Type B pancreatic cell (in vitro differentiated cells): ENCODE results near the gene TRAPPC6A. TPM values are rescaled to one million over a fixed set of nuclear protein-coding genes. Genes with fewer than 3 reads are reported as not detected.

ENCODE experiments used
- DNase-seq: peaks from one replicate; pipeline ENCODE4 v3.0.0; 2021; ENCODE audit warnings: mixed read lengths; ENCODE audit not compliant: unreplicated experiment; ENCODE audit errors: extremely low spot score
- H3K27ac Mint-ChIP-seq: 2 replicates; pipeline ENCODE4 v1.8.0; 2021; ENCODE audit warnings: mild to moderate bottlenecking, mixed read lengths
- H3K27me3 Mint-ChIP-seq: 2 replicates; pipeline ENCODE4 v1.8.0; 2021; ENCODE audit warnings: mixed read lengths
- H3K36me3 Mint-ChIP-seq: 2 replicates; pipeline ENCODE4 v1.8.0; 2021; ENCODE audit warnings: mixed read lengths
- H3K4me1 Mint-ChIP-seq: one replicate; pipeline ENCODE4 v1.8.0; 2021; ENCODE audit warnings: mixed read lengths; ENCODE audit not compliant: unreplicated experiment
- H3K4me3 Mint-ChIP-seq: 2 replicates; pipeline ENCODE4 v1.8.0; 2021; ENCODE audit warnings: mild to moderate bottlenecking, mixed read lengths
- H3K9me3 Mint-ChIP-seq: 2 replicates; pipeline ENCODE4 v1.8.0; 2021; ENCODE audit warnings: mixed read lengths
- CTCF ChIP-seq: fragments of 200-600 bp; sonication (generic); conservative IDR thresholded peaks from 2 replicates; pipeline ENCODE4 v1.5.0; 2021; ENCODE audit warnings: antibody characterized with exemption, mild to moderate bottlenecking
- total RNA-seq: library from RNA; stranded (reverse); gene quantifications from 2 replicates; pipeline ENCODE4 v1.2.1, GENCODE V29; 2021; ENCODE audit warnings: low replicate concordance

The TRAPPC6A gene
- total RNA-seq, 1 donor from 2014 or later = 36.7 TPM

GRCh38 chr19:45151821-45152503, 26.1 kb downstream of the TRAPPC6A start:
- no peak overlapping the region for H3K4me3 Mint-ChIP-seq
- H3K36me3 Mint-ChIP-seq = no peaks in the 10 kb centered on the region
- no peaks in the 10 kb centered on the region for H3K9me3 Mint-ChIP-seq
- no peak for TF ChIP-seq CTCF
- H3K27me3 Mint-ChIP-seq = peaks cover 27% of the 10 kb centered on the region
- H3K27ac Mint-ChIP-seq = no peak overlapping the region
- peaks cover 13% of the 10 kb centered on the region for H3K4me1 Mint-ChIP-seq
- no peak for DNase-seq

DNA sequence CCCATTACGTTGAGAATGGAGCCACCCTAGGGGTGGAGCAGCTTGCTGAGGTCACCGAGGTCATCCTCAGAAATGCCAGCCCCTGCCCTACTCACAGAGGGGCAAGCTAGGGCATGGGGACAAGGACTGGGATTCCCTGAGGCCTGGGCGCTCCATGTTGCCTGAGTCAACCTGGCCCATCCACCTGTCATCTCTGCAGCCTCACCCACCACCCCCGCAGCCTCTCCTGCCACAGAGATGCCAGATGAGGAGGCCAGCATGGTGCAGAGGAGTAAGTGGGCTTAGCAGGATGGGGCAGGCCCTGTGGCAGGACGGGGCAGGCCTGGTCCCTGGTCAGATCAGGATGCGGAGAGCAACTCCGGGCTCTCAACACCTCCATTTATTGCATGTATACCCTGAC, 26.7 kb downstream of the TRAPPC6A start:
- DNase-seq = no peak
- H3K9me3 Mint-ChIP-seq = no peaks in the 10 kb centered on the region
- H3K27ac Mint-ChIP-seq = no peak overlapping the region
- no peak overlapping the region for H3K4me3 Mint-ChIP-seq
- H3K4me1 Mint-ChIP-seq = peaks cover 9% of the 10 kb centered on the region
- peaks cover 23% of the 10 kb centered on the region for H3K27me3 Mint-ChIP-seq
- H3K36me3 Mint-ChIP-seq = no peaks in the 10 kb centered on the region
- TF ChIP-seq CTCF = no peak

- Mint-ChIP-seq H3K4me3 (no peak overlapping the region), H3K27ac (no peak overlapping the region), H3K36me3 (no peaks in the 10 kb centered on the region), H3K4me1 (peaks cover 9% of the 10 kb centered on the region), H3K9me3 (no peaks in the 10 kb centered on the region), H3K27me3 (peaks cover 23% of the 10 kb centered on the region)
- no peak for DNase-seq
- no peak for TF ChIP-seq CTCF
Measured at GRCh38 chr19:45150751-45151281, 27.2 kb downstream of the TRAPPC6A start.

DNA sequence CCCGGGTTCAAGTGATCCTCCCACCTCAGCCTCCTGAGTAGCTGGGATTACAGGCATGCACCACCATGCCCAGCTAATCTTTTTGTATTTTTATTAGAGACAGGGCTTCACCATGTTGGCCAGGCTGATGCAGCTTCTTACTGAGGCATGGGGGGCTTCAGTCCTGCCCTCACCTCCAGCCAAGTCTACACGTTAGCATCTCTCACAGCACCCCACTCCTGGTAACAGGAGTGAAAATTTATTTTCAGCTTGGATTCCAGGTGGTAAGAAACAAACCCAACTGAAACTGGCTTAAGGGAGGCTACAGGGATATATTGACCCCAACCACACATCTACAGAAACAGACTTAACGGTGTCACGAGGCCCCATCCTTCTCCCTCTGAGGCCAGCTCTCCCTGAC, 27.9 kb downstream of the TRAPPC6A start:
- Mint-ChIP-seq H3K4me3 (no peak overlapping the region), H3K27me3 (peaks cover 21% of the 10 kb centered on the region), H3K27ac (no peak overlapping the region), H3K9me3 (no peaks in the 10 kb centered on the region), H3K36me3 (no peaks in the 10 kb centered on the region), H3K4me1 (peaks cover 9% of the 10 kb centered on the region)
- no peak for DNase-seq
- no peak for TF ChIP-seq CTCF

GRCh38 chr19:45149129-45149528, 28.9 kb downstream of the TRAPPC6A start:
- TF ChIP-seq CTCF = no peak
- Mint-ChIP-seq H3K27ac (no peak overlapping the region), H3K4me3 (no peak overlapping the region), H3K36me3 (no peaks in the 10 kb centered on the region), H3K4me1 (peaks cover 5% of the 10 kb centered on the region), H3K9me3 (no peaks in the 10 kb centered on the region), H3K27me3 (peaks cover 16% of the 10 kb centered on the region)
- DNase-seq = no peak
